ENCODE data around the gene GCNT4.

Gene GCNT4

GRCh38 chr5:75050415-75050814 lies 1.9 kb downstream of the GCNT4 start:
- no peak for DNase-seq

GRCh38 chr5:75049456-75050351 lies 2.7 kb downstream of the GCNT4 start:
- no peak for DNase-seq

GRCh38 chr5:75048457-75048953 lies 3.9 kb downstream of the GCNT4 start:
- DNase-seq: no peak

- no peak for DNase-seq
Measured at GRCh38 chr5:75047356-75047755, 5.0 kb downstream of the GCNT4 start.

GRCh38 chr5:75046366-75047142 lies 5.8 kb downstream of the GCNT4 start:
- no peak for DNase-seq

GRCh38 chr5:75045071-75045470 lies 7.3 kb downstream of the GCNT4 start:
- no peak for DNase-seq

GRCh38 chr5:75044406-75044805 lies 8.0 kb downstream of the GCNT4 start:
- no peak for DNase-seq

- no peak for DNase-seq
Measured at GRCh38 chr5:75043633-75044264, 8.6 kb downstream of the GCNT4 start.

- no peak for DNase-seq
Measured at GRCh38 chr5:75042522-75042921, 9.8 kb downstream of the GCNT4 start.

GRCh38 chr5:75040973-75041372 lies 11.4 kb downstream of the GCNT4 start:
- no peak for DNase-seq

- no peak for DNase-seq
Measured at GRCh38 chr5:75037106-75037505, 15.3 kb downstream of the GCNT4 start.

GRCh38 chr5:75034137-75034739 lies 18.1 kb downstream of the GCNT4 start:
- DNase-seq: no peak

GRCh38 chr5:75031366-75031765 lies 21.0 kb downstream of the GCNT4 start:
- DNase-seq: no peak

- DNase-seq: no peak
Measured at GRCh38 chr5:75028090-75028489, 24.3 kb downstream of the GCNT4 start.

GRCh38 chr5:75023368-75024159 lies 28.8 kb downstream of the GCNT4 start:
- no peak for DNase-seq

GRCh38 chr5:75021800-75022199 lies 30.6 kb downstream of the GCNT4 start:
- no peak for DNase-seq

- no peak for DNase-seq
Measured at GRCh38 chr5:75021219-75021618, 31.1 kb downstream of the GCNT4 start.

GRCh38 chr5:75020016-75020656 lies 32.2 kb downstream of the GCNT4 start:
- no peak for DNase-seq

- no peak for DNase-seq
Measured at GRCh38 chr5:75018805-75019587, 33.4 kb downstream of the GCNT4 start.

- DNase-seq: no peak
Measured at GRCh38 chr5:75017971-75018370, 34.4 kb downstream of the GCNT4 start.

- DNase-seq: no peak
Measured at GRCh38 chr5:75016896-75017295, 35.5 kb downstream of the GCNT4 start.
